Ascending aorta (tissue), 2 donors: Measurements from ENCODE around the gene FRMD4A. TPM values are rescaled to one million over a fixed set of nuclear protein-coding genes. Genes with fewer than 3 reads are reported as not detected.

ENCODE experiments used
- DNase-seq, 2 donors: peaks; one replicate each; pipeline ENCODE4 v3.0.0-alpha.2; 2019; ENCODE audit warnings: low spot score in 2 of 2
- H3K27ac ChIP-seq, 2 donors: fragments of 200-600 bp; sonication (generic); one replicate each; pipeline ENCODE4 v1.5.1; 2016 to 2017; ENCODE audit warnings: mild to moderate bottlenecking in 1 of 2
- H3K27me3 ChIP-seq: fragments of 200-600 bp; sonication (generic); one replicate; pipeline ENCODE4 v1.5.1; 2017
- H3K36me3 ChIP-seq, 2 donors: fragments of 200-600 bp; sonication (generic); one replicate each; pipeline ENCODE4 v1.5.1; 2016
- H3K4me1 ChIP-seq, 2 donors: fragments of 200-600 bp; sonication (generic); one replicate each; pipeline ENCODE4 v1.5.1; 2016 to 2017; ENCODE audit warnings: mild to moderate bottlenecking in 1 of 2
- H3K4me3 ChIP-seq, 2 donors: fragments of 200-600 bp; sonication (generic); one replicate each; pipeline ENCODE4 v1.5.1; 2016 to 2017; ENCODE audit warnings: mild to moderate bottlenecking in 1 of 2
- H3K9me3 ChIP-seq, 2 donors: fragments of 200-600 bp; sonication (generic); one replicate each; pipeline ENCODE4 v1.5.1; 2016
- CTCF ChIP-seq, 3 experiments: fragments of 200-600 bp in 2 of 3; fragments of 450-650 bp in 1 of 3; sonication (generic) in 2 of 3; IDR thresholded peaks; one replicate each; pipeline ENCODE4 v1.5.1; 2016 to 2019; ENCODE audit warnings: antibody characterized with exemption in 3 of 3, mild to moderate bottlenecking in 1 of 3, moderate library complexity in 1 of 3
- intact Hi-C: fragments of 100-400 bp; cut with DNase I; formaldehyde crosslinking; loops from one replicate; pipeline ENCODE4 v1.15.1; 2023
- total RNA-seq: library from RNA; depleted of rRNA; stranded (reverse); fragments of >200 nt; gene quantifications from one replicate; pipeline ENCODE4 v1.1.0, GENCODE V29; 2016

Gene FRMD4A
- total RNA-seq, 1 donor from 2014 or later, result 108 TPM

- no peak overlapping the region for H3K27ac ChIP-seq
- H3K9me3 ChIP-seq, result no peaks in the 10 kb centered on the region
- DNase-seq, result no peak
- H3K4me3 ChIP-seq, result no peak overlapping the region
- no peaks in the 10 kb centered on the region for H3K36me3 ChIP-seq
- H3K4me1 ChIP-seq, result peaks cover 0 to 3% of the 10 kb centered on the region in 2 donors
- intact Hi-C loops, result no loop called here
- no peak for TF ChIP-seq CTCF (IDR thresholded peaks at IDR 0.05)
- H3K27me3 ChIP-seq, result no peaks in the 10 kb centered on the region
Observed at GRCh38 chr10:14060320-14061070, 270.2 kb downstream of the FRMD4A start.

GRCh38 chr10:14056610-14057332 is 274.0 kb downstream of the FRMD4A start:
- TF ChIP-seq CTCF (IDR thresholded peaks at IDR 0.05), result no peak
- Histone ChIP-seq H3K4me1 (no peaks in the 10 kb centered on the region), H3K9me3 (no peaks in the 10 kb centered on the region), H3K4me3 (no peak overlapping the region), H3K27ac (no peak overlapping the region), H3K27me3 (no peaks in the 10 kb centered on the region), H3K36me3 (no peaks in the 10 kb centered on the region)
- intact Hi-C loops, result no loop called here
- no peak for DNase-seq

GRCh38 chr10:14052931-14053330 is 277.8 kb downstream of the FRMD4A start:
- no peak for TF ChIP-seq CTCF (IDR thresholded peaks at IDR 0.05)
- H3K4me1 ChIP-seq, result no peaks in the 10 kb centered on the region
- no peaks in the 10 kb centered on the region for H3K27me3 ChIP-seq
- no peak overlapping the region for H3K4me3 ChIP-seq
- no peak overlapping the region for H3K27ac ChIP-seq
- intact Hi-C loops, result no loop called here
- no peak for DNase-seq
- no peaks in the 10 kb centered on the region for H3K9me3 ChIP-seq
- no peaks in the 10 kb centered on the region for H3K36me3 ChIP-seq

GRCh38 chr10:14050598-14050997 is 280.1 kb downstream of the FRMD4A start:
- Histone ChIP-seq H3K27ac (no peak overlapping the region), H3K27me3 (no peaks in the 10 kb centered on the region), H3K4me3 (no peak overlapping the region), H3K9me3 (no peaks in the 10 kb centered on the region), H3K4me1 (no peaks in the 10 kb centered on the region), H3K36me3 (no peaks in the 10 kb centered on the region)
- DNase-seq, result no peak
- intact Hi-C loops, result no loop called here
- TF ChIP-seq CTCF (IDR thresholded peaks at IDR 0.05), result no peak

GRCh38 chr10:14048930-14049613 is 281.7 kb downstream of the FRMD4A start:
- TF ChIP-seq CTCF (IDR thresholded peaks at IDR 0.05), result no peak
- DNase-seq, result no peak
- H3K4me1 ChIP-seq, result no peaks in the 10 kb centered on the region
- H3K27ac ChIP-seq, result no peak overlapping the region
- no peak overlapping the region for H3K4me3 ChIP-seq
- H3K9me3 ChIP-seq, result no peaks in the 10 kb centered on the region
- intact Hi-C loops, result no loop called here
- no peaks in the 10 kb centered on the region for H3K36me3 ChIP-seq
- H3K27me3 ChIP-seq, result no peaks in the 10 kb centered on the region
